DOHH2 (cell line): Measurements from ENCODE around the gene BAG5.

ENCODE experiments used
- H3F3A ChIP-seq: fragments of 200-600 bp; sonication (generic), shearing (Covaris generic); 2 replicates; pipeline ENCODE4 v1.6.0; 2016; ENCODE audit warnings: antibody characterized with exemption, mild to moderate bottlenecking; ENCODE audit not compliant: control insufficient read depth, insufficient read depth
- H3K27ac ChIP-seq: fragments of 200-600 bp; sonication (generic); 2 replicates; pipeline ENCODE4 v1.5.1; 2014; ENCODE audit warnings: low read depth, mild to moderate bottlenecking, low read length, moderate library complexity
- H3K27me3 ChIP-seq: fragments of 200-600 bp; sonication (generic); 2 replicates; pipeline ENCODE4 v1.6.1; 2014; ENCODE audit warnings: mild to moderate bottlenecking, low read length, mixed read lengths; ENCODE audit not compliant: control insufficient read depth
- H3K36me3 ChIP-seq: fragments of 200-600 bp; sonication (generic); 2 replicates; pipeline ENCODE4 v1.6.1; 2014; ENCODE audit warnings: mild to moderate bottlenecking, low read length, moderate library complexity, mixed read lengths; ENCODE audit not compliant: control insufficient read depth
- H3K4me1 ChIP-seq: fragments of 200-600 bp; sonication (generic); 2 replicates; pipeline ENCODE4 v1.6.1; 2014; ENCODE audit warnings: mild to moderate bottlenecking, low read length, mixed read lengths; ENCODE audit not compliant: control insufficient read depth
- H3K4me2 ChIP-seq: fragments of 200-600 bp; sonication (generic); 2 replicates; pipeline ENCODE4 v1.6.0; 2014; ENCODE audit warnings: mild to moderate bottlenecking, low read length, moderate library complexity
- H3K4me3 ChIP-seq: fragments of 200-600 bp; sonication (generic); 2 replicates; pipeline ENCODE4 v1.5.1; 2014; ENCODE audit warnings: mild to moderate bottlenecking, low read length, mixed read lengths
- H3K79me2 ChIP-seq: fragments of 200-600 bp; sonication (generic); 2 replicates; pipeline ENCODE4 v1.6.1; 2014; ENCODE audit warnings: mild to moderate bottlenecking, low read length, mixed read lengths; ENCODE audit not compliant: control insufficient read depth
- H3K9me2 ChIP-seq: fragments of 200-600 bp; sonication (generic); replicated peaks from 2 replicates; pipeline ENCODE4 v1.6.1; 2014; ENCODE audit warnings: mild to moderate bottlenecking, low read length, mixed read lengths; ENCODE audit not compliant: control insufficient read depth
- H3K9me3 ChIP-seq: fragments of 200-600 bp; sonication (generic); 2 replicates; pipeline ENCODE4 v1.6.1; 2014; ENCODE audit warnings: antibody characterized with exemption, low read length, mixed read lengths; ENCODE audit not compliant: control insufficient read depth, insufficient read depth
- H4K20me1 ChIP-seq: fragments of 200-600 bp; sonication (generic); 2 replicates; pipeline ENCODE4 v1.6.0; 2014; ENCODE audit warnings: low read depth, mild to moderate bottlenecking, antibody characterized with exemption, low read length, moderate library complexity; ENCODE audit not compliant: control insufficient read depth, insufficient read depth
- CTCF ChIP-seq: fragments of 200-600 bp; sonication (generic); IDR thresholded peaks from one replicate; pipeline ENCODE4 v1.5.1; 2014; ENCODE audit warnings: antibody characterized with exemption, mild to moderate bottlenecking, low read depth, low read length; ENCODE audit not compliant: poor library complexity, severe bottlenecking
- EZH2phosphoT487 ChIP-seq: fragments of 200-600 bp; sonication (generic); IDR thresholded peaks from 2 replicates; pipeline ENCODE4 v1.6.1; 2017; ENCODE audit warnings: borderline replicate concordance, mild to moderate bottlenecking, antibody characterized with exemption, low read length, moderate library complexity, mixed read lengths

The BAG5 gene

GRCh38 chr14:103533137-103533998 is 29.1 kb downstream of the BAG5 start:
- Histone ChIP-seq H4K20me1 (no peaks in the 10 kb centered on the region), H3K27ac (no peak overlapping the region), H3K4me3 (no peak overlapping the region), H3K4me2 (no peak overlapping the region), H3F3A (no peaks in the 10 kb centered on the region), H3K4me1 (peaks cover 19% of the 10 kb centered on the region), H3K27me3 (no peaks in the 10 kb centered on the region), H3K36me3 (peaks cover 30% of the 10 kb centered on the region), H3K79me2 (peaks cover 38% of the 10 kb centered on the region), H3K9me2 (no peaks in the 10 kb centered on the region), H3K9me3 (no peaks in the 10 kb centered on the region)
- no peak for TF ChIP-seq EZH2phosphoT487

GRCh38 chr14:103532216-103533136 is 30.0 kb downstream of the BAG5 start:
- Histone ChIP-seq H3K36me3 (peaks cover 30% of the 10 kb centered on the region), H3K4me1 (peaks cover 28% of the 10 kb centered on the region), H3K27ac (no peak overlapping the region), H3F3A (no peaks in the 10 kb centered on the region), H3K4me2 (no peak overlapping the region), H3K27me3 (no peaks in the 10 kb centered on the region), H3K9me3 (no peaks in the 10 kb centered on the region), H3K79me2 (peaks cover 41% of the 10 kb centered on the region), H4K20me1 (no peaks in the 10 kb centered on the region), H3K4me3 (no peak overlapping the region), H3K9me2 (no peaks in the 10 kb centered on the region)
- TF ChIP-seq EZH2phosphoT487 (no peak), CTCF (no peak)

GRCh38 chr14:103531421-103532215 is 30.8 kb downstream of the BAG5 start:
- H3K36me3 ChIP-seq = peaks cover 30% of the 10 kb centered on the region
- no peaks in the 10 kb centered on the region for H3K9me3 ChIP-seq
- H3K79me2 ChIP-seq = peaks cover 41% of the 10 kb centered on the region
- no peak overlapping the region for H3K4me3 ChIP-seq
- no peaks in the 10 kb centered on the region for H3F3A ChIP-seq
- no peak overlapping the region for H3K27ac ChIP-seq
- peak overlapping the region; percentile 92; the same call in 1 of the 2 replicates for H3K4me2 ChIP-seq
- no peaks in the 10 kb centered on the region for H4K20me1 ChIP-seq
- no peaks in the 10 kb centered on the region for H3K27me3 ChIP-seq
- peaks cover 32% of the 10 kb centered on the region for H3K4me1 ChIP-seq
- TF ChIP-seq EZH2phosphoT487 (no peak), CTCF (no peak)
- no peaks in the 10 kb centered on the region for H3K9me2 ChIP-seq
